Left renal pelvis (tissue), 4 donors: ENCODE measurements around the gene GATA2. TPM values are rescaled to one million over a fixed set of nuclear protein-coding genes. Genes with fewer than 3 reads are reported as not detected.

Experiments used
- DNase-seq, 4 donors: peaks; one replicate each; pipeline ENCODE4 v3.0.0-alpha.2; 2013; ENCODE audit warnings: low read depth in 4 of 4, low spot score in 3 of 4
- polyA plus RNA-seq, 4 donors: library from polyadenylated mRNA; unstranded; fragments of 120-200 nt; gene quantifications; one replicate each; pipeline ENCODE4 v1.2.1, GENCODE V29; 2013; ENCODE audit not compliant: insufficient read length in 4 of 4

The GATA2 gene
- polyA plus RNA-seq, 4 donors, result 3.3 to 58.4 (median 42.6) TPM

DNA sequence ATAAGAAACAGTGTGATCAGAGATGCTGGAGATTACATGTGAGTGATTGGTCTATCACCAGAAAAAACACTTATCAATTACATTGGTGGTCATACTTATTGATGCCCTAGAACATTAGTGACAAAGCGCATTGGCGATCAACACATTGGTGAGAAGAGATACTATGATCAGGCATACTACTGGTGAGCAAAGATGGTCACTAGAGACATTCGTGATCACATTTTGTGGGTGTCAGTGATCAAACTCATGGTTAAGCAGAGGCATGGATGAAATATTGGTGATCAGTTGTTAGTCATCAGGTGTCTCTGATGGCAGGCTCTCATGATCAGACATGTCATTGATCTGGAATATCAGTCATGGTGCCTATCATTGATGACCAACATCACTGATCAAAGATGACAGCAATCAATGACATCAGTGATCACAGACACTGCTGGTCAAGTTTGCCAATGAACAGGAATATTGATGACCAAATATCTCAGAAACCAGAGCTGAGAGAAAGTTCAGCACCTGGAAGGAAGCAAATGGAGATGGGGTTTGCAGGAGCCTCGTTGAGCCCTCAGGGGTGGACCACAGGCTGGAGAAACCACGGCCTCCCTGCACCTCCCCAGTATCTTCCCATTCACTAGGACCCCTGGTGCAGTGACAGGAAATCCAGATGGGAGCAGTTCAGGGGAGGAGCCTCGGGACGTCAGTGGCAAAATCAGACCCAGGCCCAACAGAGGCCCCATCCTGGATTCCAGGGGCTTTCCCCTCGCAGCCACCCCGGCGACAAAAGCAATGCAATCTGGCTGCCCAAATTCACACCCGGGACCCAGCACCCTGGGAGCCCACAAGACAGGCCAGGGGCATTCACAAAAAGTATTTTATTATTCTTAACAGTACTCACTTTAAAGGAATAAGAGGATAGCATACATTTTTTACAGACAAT, 14.2 kb downstream of the GATA2 start:
- no peak for DNase-seq

DNA sequence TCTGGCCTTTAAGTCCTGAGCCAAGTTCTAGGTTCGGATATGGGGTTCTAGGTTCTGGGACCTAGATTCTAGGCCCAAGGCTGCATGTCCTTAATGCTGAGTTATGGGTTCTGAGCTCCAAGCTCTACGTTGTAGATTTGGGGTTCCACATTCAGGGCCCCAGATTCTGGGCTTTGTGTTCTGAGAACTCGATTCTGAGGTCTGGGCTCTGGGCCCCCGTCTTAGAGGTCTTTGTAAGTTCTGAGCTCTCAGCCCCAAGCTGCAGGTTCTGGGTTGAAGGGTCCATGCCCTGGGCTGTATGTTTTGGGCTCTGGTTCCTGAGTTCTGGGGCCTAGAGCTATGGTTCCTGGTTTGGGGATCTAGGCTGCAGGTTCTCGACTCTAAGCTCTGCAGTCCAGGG, 16.3 kb downstream of the GATA2 start:
- DNase-seq, result no peak

DNA sequence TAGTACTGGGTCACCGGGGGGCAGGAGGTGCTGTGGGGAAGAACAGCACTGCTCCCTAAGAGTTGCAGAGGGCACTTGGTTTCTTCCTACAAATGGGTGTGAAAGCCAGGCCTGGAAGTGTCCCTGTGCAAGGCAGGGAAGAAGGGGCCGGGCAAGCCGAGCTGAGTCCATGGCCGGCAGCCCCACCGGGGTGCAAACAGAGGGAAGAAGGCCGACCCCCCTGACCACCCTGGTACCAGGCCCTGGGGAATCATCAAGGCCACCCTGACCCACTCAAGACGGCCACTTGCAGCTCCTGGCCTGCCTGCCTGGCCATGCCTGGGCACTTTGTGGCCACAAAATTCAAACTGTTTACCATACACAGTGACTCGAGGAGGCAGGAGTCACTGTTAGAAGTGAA, 17.6 kb downstream of the GATA2 start:
- no peak for DNase-seq

DNA sequence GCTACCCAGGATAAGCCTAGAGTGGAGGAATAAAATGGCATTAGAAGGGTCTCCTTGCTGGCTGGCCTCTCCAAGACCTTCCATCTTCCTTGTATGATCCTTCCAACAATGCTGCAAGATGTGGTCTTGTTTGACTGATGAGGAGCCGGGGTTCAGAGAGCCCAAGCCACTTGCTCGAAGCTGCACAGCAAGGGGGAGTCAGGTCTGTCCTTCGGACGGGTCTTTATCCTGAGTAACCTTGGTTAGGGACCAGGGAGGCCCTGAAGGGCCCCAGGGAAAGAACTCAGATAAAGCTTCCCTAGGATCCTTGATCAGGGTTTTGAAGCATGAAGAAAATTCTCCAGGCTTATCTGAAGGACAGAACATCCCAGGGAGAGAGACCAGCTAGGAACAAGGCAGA, 19.3 kb downstream of the GATA2 start:
- no peak for DNase-seq

DNA sequence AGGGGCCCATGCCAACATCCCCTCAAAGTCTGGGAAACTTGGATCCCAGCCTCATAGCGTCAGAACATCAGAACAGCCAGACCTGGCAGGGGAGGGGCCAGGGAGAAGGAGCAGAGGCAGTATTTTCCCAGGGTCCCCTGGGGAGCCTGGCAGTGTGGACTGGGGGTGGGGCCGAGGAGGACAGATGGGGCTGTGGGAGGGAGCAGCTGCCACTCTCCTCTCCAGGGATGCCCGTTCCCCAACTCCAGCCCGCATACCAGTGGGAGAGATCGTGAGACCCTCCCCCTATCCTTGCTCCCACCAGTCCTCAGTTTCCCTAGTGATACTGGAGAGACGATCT, 19.9 kb downstream of the GATA2 start:
- no peak for DNase-seq

DNA sequence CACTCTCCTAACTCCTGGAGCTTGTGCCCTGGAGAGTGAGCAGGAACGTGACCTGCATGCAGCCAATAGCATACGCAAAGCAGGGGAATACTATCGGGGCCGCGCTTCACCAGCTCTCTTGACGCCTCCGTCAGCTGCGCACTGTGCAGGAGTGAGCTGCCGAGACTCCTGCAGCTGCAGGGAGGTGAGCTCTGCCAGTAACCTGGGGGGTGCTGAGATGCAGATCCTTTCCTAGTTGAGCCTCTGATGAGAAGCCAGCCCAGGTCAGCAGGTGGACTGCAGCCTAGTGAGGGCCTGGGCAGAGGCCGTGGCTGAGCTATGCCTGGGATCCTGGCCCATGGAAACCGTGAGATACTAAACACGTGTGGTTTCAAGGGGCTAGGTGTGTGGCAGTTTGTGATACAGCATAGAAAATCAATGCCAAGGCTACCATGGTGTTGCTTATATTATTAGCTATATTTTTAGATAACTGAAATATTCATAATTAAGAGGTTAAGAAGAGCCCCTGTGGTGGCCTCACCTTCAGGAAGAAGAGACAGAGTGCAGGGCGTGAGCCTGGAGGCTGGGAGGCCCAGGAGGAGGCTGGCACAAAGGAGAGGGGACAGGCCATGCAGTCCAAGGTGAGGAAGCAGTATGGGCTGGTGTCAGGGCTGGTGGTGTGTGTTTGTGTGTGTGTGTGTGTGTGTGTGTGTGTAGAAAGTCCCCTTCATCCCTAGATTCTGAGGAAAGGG, 20.4 kb downstream of the GATA2 start:
- DNase-seq, result no peak

DNA sequence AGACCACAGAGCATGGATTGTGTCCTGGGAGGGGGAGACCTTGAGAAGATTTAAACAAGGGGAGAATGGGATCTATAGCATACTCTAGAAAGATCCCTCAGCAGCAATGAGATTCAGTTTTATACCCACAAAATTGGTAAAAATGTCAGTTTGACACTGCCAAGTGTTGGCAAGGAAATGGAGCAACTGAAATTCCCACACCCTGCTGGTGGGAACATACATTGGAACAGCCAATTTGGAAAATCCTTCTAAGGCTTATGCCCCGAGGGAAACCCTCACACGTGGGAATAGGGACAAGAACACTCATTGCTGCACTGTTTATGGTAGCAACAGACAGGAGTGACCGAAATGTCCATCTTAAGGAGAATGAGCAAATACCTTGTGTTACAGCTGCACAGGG, 21.3 kb downstream of the GATA2 start:
- DNase-seq, result no peak

DNA sequence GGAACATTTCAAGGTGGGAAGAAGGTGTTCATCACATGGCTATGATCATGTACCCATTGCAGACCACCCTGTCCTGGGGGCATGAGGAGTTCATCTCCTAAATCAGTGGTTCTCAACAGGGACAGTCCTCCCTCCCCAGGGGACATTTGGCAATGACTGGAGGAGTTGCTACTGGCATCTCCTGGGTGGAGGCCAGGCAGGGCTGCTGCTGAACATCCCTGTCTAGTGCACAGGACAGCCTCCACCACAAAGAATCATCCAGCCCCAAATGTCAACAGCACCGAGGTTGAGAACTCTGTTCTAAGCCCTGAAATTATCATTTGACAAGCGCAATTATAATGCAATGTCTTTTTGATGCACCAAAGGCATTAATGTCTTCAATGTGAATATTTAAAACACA, 21.9 kb downstream of the GATA2 start:
- DNase-seq, result no peak

DNA sequence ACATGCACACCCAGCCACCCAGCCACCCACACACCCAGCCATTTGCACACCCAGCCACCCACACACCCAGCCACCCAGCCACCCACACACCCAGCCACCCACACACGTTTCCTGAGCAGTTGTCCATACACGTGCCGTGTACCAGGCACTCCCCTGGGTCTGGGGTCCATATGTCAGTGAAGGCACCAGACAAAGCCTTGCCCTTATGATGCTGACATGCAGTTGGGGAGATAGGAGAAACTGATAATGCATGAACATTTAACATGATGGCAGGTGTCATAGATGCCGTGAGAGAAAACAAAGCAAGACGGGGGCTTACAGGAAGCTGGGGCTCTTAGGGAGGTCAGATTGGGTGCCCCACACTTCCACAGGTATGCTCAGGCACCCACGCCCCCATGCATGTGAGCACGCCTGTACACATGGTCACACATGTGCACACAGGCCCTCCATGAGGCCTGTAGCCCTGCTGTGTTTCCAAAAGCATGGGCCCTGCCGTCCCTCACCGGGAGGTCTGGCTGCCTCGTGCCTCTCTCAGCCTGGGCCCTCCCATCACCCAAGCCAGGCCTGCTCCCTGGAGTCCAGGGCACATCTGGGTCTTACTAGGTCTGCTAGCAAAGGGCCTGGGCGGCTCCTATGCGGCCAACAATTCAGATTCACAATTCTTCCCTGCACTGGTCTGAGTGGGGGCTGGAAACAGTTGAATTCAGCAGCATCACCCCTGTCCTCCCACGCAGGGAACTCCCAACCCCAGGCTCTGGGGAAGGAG, 22.7 kb downstream of the GATA2 start:
- DNase-seq, result no peak

DNA sequence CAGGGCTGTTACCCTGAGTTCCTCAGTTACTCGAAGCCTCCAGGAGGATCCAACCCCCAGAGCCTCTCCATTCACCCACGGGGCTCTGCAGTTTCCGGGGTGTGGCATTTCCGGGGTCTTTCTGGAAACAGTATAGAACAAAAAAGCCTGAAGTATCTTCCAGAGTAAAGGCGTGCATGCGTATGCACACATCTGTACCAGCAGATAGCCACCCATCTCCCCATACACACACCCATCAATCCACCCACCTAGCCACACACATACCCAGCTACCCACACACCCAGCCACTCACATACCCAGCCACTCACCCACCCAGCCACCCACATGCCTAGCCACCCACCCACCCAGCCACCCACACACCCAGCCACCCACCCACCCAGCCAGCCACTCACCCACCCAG, 23.4 kb downstream of the GATA2 start:
- DNase-seq, result no peak

DNA sequence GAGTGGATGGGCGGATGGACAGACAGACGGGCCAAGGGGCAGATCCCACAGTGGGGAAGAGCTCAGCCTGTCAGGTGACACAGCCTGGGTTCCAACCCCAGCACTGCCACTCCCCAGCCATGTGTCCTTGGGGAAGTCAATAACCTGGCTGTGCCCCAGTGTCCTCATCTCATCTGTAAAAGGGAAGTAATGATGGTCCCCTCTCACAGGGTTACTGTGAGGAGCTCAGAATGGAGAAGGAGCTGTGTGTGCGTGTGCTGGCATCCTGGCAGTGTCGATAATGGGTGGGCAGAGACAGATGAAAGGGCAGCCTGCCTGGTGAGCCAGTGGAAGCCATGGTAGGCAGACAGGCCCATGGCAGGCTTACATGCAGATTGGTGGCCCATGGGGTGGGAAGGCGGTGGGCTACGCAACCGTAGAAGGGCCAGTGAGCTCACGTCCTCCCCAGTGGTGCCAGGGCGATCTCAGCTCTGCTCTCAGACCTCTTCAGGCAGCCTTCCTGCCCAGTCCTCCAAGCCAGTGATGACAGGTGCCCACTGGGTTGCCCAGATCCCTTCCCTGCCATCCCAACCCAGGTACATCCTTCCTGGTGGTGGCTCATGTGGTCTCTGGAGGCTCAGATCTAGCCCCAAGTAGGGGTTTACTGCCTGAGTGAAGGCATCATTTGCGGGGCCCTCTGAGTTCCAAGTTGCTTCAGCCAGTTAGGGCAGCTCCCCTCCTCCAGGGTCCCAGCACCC, 24.0 kb downstream of the GATA2 start:
- DNase-seq, result no peak

DNA sequence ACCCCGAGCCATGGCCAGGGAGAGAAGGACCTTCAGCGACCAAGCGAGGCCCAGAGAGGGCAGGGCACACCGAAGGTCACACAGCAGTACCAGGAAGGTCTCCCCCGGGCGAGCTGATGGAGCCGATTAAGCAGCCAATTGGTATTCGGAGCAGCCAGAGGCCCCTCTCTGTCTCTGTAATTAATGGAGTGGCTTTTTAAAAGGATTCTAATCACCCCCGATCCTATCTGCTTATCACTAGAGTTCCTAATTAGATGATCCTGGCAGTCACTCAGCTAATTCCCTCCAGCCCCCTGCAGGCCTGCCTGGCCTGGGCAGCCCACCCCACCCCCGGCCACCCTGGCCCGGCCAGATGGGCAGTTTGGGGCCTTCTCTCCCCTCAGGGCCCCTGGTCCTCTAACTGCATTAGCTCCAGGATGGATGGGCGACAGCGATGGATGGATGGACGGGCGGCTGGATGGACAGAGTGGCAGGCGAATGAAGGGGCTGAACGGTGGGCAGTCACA, 24.7 kb downstream of the GATA2 start:
- no peak for DNase-seq

DNA sequence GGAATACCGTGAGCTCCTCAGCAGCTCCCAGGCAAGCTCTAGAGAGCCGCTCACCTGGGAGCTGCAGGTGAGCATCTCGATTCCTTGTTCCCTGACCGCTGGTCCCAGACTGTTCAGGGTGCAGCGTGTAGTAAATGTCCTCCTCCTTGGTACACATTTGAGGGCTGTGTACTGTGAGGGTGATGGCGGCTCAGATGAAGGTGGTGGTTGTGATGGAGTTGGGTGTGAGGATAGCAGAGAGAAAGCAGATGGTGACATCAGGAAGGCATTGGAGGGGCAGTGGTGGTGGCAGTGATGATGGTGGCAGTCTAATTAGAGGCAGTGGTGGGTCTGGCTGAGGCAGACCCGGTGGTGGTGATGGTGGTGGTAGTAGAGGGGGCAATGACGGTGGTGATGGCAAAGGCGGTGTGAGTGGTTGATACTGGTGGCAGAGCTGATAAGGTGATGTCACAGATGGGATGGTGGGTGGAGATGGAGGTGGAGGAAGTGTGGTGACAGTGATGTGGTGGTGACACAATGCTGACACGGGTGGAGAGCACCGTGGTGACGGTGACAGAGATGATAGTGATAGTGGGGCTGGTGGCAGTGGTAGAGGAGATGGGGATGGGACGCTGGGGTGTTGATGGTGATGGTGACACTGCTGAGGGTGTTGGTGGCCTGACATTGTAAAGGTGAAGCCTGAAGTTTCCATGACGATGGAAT, 26.0 kb downstream of the GATA2 start, which contains the start of gene DNAJB8:
Gene DNAJB8 (minus strand): TSS at position 51 of the 702 bp plus-strand sequence. CDS start 3,645 bp downstream, outside the sequence.
- no peak for DNase-seq

DNA sequence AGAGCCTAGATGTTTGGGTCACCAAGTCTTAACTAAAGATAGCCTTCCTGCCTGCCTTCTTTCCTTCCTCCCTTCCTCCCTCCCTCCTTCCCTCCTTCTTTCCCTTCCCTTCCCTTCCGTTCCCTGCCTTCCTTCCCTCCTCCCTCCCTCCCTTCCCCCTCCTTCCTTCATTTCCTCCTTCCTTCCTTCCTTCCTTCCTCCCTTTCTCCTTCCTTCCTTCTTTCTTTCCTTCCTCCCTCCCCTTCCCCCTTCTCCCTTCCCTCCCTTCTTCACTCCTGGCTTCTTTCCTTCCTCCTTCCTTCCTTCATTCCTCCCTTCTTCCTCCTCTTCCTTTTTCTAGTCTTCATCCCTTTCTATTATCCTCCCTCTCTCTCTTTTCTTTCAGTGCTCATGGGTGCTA, 28.3 kb downstream of the GATA2 start:
- no peak for DNase-seq

DNA sequence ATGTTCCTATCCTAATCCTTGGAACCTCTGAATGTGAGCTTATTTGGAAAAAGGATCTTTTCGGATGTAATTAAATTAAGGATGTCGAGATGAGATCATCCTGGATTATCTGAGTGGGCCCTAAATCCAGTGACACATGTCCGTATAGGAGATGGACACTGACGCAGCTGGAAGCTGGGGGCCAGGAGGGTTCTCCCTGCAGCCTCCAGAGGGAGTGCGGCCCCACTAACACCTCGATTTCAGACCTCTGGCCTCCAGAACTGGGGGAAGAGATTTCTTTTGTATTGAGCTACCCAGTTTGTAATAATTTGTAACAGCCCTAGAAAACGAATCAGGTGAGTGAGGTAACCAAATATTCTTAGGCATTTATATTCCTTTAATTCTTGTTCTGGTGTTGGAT, 28.8 kb downstream of the GATA2 start:
- no peak for DNase-seq

DNA sequence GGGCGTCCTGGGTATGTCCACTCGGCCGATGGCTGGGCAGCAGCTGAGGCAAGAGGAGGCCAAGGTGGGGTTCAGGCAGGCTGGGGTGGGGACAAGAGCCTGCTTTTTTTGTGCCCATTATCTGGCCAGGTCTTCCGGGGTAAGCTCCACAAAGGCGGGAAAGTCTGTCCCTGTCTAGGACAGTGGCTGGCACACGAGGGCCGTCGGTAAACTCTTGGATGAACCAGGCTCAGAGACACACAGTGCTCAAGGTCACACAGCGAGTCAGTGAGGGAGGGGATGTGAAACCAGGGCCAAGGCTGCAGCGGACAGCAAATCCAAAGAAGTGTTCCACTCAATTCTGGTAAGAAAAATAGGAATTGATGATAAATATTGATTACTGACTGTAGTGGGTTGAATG, 29.2 kb downstream of the GATA2 start:
- no peak for DNase-seq

DNA sequence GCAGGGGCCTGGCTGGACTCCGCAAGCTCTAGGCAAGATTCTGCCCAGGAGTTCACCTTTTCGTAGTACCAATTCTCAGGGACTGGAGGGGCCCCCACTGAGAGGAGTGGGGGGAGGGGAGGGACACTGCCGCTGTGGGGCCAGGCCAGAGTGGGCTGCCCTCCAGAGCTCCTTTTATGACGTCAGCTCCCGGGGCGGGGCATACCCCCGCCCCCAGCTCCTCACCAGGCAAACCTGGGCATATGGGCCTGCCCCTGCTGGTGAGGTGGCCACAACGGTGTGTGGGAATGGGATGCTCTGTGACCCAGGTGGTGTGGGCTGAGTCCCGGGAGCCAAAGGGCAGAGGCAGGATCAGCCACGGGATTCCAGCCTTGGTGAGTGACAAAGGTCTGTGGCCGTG, 29.6 kb downstream of the GATA2 start:
- no peak for DNase-seq

DNA sequence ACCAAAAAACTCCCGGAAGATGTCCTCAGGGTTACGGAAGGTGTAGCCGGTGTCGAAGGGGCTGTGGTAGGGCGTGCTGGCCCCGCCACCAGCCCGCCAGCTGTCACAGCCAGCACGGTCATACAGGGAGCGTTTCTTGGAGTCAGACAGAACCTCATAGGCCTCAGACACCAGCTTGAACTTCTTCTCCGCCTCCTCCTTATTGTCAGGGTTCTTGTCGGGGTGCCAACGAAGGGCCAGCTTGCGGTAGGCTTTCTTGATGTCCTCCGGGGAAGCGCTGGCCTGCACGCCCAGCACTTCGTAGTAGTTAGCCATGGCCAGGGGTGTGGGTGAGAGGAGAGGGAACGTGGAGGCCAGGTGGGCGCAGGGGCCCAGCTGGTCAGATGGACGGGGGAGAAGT, 30.1 kb downstream of the GATA2 start:
- DNase-seq, result no peak

DNA sequence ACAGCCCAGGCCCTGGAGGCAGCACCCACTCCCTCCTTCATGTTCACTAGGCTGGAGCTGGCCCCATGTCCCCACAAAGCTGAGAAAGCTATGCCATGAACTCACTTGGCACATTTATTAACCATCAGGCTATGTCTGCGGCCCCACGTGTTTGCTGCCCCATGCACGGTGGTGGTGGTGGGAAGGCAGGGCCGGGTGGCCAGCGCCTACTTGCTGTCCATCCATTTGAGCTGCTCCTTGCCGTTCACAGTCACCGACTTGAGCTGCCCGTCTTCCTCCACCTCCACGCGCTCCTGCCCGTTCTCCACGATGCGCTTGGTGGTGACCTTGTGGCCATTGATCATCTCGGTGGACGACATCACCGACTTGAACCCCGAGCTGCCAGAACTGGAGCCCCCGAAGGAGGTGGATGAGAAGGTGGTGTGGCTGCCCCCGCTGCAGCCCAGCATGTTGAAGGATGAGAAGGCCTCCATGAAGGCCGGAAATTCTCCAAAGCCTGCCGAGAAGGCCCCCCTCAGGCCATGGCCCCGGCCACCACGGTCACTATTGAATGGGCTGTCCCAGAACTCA, 30.6 kb downstream of the GATA2 start:
- no peak for DNase-seq
